ENCODE measurements around the gene SLC35B2. TPM values are rescaled to one million over a fixed set of nuclear protein-coding genes. Genes with fewer than 3 reads are reported as not detected.
A peak's percentile ranks its signal among the peaks of the same experiment; 100 is the strongest.

Gene SLC35B2
- total and polyA plus RNA-seq, 9 of the 15 experiments (the other 6 are each of a cell fraction or from before 2014, with no cell fraction given) = 14.5 to 59.1 (median 47.1) TPM

GRCh38 chr6:44221291-44221960, 35.9 kb downstream of the SLC35B2 start (continued):
- 0 out of 2 replicates have a peak, but pooled peaks have one; percentile 19 for TF ChIP-seq CEBPG (CRISPR knock-in tag; IDR thresholded peaks at IDR 0.05)
- TF ChIP-seq CEBPG (tag; conservative IDR thresholded peaks at IDR 0.05 in 1 of 2, IDR thresholded peaks at IDR 0.05 in 1 of 2) = no peak
- no peak for TF ChIP-seq CREB1 (IDR thresholded peaks at IDR 0.05)
- no peak for TF ChIP-seq CREB1 (CRISPR knock-in tag; IDR thresholded peaks at IDR 0.05)
- TF ChIP-seq SIRT6 (IDR thresholded peaks at IDR 0.05; ENCODE audit: low read depth, low read length) = no peak
- no peak for TF ChIP-seq ZC3H8 (IDR thresholded peaks at IDR 0.05)
- TF ChIP-seq ZNF407 (IDR thresholded peaks at IDR 0.05; ENCODE audit: low read depth) = no peak
- no peak; the same call in 1 of the 2 replicates for TF ChIP-seq NR2F6 (CRISPR knock-in tag; IDR thresholded peaks at IDR 0.05)
- TF ChIP-seq ZBTB5 (IDR thresholded peaks at IDR 0.05) = no peak
- TF ChIP-seq ZNF408 (CRISPR knock-in tag; IDR thresholded peaks at IDR 0.05; ENCODE audit: low read depth) = no peak
- no peak for TF ChIP-seq RBM22 (IDR thresholded peaks at IDR 0.05; ENCODE audit: low read depth, low read length, poor library complexity, severe bottlenecking)
- no peak for TF ChIP-seq JUN (IDR thresholded peaks at IDR 0.05; ENCODE audit: borderline replicate concordance, low read depth, low read length)
- peak; percentile 85 for TF ChIP-seq JUN (CRISPR knock-in tag; IDR thresholded peaks at IDR 0.05; ENCODE audit: borderline replicate concordance)

All from K562 (cell line).